Caki2 (cell line): ENCODE results near the gene MLF1. TPM values are rescaled to one million over a fixed set of nuclear protein-coding genes. Genes with fewer than 3 reads are reported as not detected.

ENCODE experiments used
- DNase-seq: peaks from one replicate; pipeline ENCODE4 v3.0.0-alpha.2; 2015; ENCODE audit warnings: low read depth
- in situ Hi-C: cut with HindIII; loops from 2 replicates; pipeline ENCODE4 v1.10.0; 2016; ENCODE audit warnings: low sequenced_read_pairs, low pct_unique_long_range_greater_than_20kb, mixed read lengths
- total RNA-seq: library from RNA; depleted of rRNA; stranded (reverse); fragments of >200 nt; shearing (Covaris generic); gene quantifications from 2 replicates; pipeline ENCODE4 v1.2.3, GENCODE V29; 2014; ENCODE audit warnings: low replicate concordance

Gene MLF1
- total RNA-seq, 1 experiment from 2014 or later, result 16.2 TPM

DNA sequence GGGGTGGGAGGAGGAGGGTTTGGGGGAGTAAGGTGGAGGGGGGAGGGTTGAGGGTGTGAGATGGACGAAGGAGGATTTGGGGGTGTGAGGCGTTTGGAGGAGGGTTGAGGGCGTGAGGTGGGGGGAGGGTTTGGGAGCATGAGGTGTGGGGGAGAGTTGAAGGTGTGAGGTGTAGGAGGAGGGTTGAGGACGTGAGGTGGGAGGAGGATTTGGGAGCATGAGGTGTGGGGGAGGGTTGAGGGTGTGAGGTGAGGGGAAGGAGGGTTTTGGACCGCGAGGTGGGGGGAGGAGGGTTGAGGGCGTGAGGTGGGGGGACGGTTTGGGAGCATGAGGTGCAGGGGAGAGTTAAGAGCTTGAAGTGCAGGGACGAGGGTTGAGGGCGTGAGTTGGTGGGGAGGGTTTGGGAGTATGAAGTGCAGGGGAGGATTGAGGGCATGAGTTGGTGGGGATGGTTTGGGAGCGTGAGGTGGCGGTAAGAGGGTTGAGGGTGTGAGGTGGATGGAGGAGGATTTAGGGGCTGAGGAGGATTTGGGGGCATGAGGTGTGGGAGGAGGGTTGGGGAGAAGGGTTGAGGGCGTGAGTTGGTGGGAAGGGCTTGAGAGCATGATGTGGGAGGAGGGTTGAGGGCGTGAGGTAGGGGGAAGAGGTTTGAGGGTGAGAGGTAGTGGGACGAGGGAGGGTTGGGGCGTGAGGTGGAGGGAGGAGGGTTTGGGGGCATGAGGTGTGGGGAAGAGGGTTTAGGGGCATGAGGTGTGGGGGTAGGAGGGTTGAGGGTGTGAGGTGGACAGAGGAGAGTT lies 1.2 kb downstream of the MLF1 start:
- in situ Hi-C loops, result no loop called here
- DNase-seq, result no peak

DNA sequence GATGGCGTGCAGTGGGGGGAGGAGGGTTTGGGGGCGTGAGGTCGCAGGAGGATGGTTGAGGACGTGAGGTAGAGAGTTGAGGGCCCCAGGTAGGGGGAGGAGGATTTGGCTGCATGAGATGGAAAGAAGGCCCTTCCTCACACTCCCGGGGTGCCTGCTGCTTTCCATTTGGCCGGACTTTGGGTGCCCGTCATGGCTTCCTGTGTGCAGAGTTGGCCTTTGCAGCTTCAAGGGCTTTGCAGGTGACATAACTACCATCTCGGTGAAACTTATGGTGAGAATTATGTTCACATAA lies 1.7 kb downstream of the MLF1 start:
- in situ Hi-C loops, result no loop called here
- no peak for DNase-seq

DNA sequence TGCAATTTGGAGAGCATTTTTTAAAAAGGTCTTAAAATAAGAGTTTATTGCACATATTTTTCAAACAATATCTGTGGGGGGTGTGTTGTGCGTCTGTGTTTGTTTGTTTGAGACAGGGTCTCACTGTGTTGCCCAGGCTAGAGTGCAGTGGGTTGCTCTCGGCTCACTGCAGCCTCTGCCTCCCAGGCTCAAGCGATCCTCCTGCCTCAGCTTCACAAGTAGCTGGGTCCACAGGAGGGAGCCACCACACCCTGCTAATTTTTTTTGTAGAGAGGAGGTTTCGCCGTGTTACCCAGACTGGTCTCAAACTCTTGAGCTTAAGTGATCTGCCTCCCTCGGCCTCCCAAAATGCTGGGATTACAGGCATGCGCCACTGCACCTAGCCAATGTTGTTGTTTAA lies 2.7 kb downstream of the MLF1 start:
- no peak for DNase-seq
- in situ Hi-C loops, result no loop called here

DNA sequence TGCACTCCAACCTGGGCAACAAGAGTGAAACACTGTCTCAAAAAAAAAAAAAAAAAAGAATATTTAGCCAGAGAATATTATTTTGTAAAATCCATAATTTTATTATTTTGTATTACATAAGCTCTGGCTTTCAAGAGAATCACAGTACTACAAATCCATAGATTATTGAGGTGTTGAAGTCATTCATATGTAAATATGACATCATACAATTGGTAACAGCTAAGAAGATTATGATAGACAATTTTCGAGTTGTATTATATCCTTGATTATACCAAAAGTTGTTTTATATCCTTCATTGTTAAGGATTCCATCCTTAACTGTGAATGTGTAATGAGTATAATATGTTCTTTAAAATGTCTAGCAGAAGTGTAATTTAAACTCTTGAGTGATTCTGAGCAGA lies 3.7 kb downstream of the MLF1 start:
- DNase-seq, result no peak
- in situ Hi-C loops, result no loop called here

DNA sequence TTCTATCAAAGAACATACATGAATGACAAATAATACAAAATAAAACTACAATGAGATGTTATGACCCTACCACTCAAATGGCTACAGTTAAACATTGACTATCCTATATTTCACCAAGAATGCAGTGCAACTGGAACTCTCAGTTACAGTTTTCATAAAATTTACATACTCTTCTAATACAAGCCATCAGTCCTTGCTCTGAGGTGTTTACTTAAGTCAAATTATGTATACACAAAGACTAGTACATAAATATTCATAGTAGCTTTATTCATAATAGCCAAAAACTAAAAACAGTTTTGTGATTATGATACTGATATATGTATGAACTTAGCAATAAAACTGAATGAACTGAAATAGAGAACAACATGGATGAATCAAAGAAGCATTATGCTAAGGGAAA lies 19.2 kb downstream of the MLF1 start:
- in situ Hi-C loops, result no loop called here
- DNase-seq, result no peak

DNA sequence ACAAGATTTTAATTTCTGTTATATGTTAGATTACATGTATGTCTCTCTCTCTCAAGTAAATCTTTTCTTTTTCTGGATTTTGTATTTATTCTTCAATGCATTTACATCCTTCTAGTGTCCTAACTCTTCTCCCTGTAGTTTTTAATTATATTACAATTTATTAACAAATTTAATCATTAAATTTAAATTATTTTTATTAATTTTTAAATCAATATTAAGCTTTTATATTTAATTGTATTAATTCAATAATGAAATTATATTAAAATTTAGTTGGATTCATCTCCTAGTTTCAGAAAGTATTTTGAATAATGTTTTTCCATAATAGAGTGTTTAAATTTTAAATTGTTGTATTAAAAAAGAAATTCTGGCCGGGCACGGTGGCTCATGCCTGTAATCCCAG lies 29.8 kb downstream of the MLF1 start:
- DNase-seq, result no peak
- in situ Hi-C loops, result no loop called here

DNA sequence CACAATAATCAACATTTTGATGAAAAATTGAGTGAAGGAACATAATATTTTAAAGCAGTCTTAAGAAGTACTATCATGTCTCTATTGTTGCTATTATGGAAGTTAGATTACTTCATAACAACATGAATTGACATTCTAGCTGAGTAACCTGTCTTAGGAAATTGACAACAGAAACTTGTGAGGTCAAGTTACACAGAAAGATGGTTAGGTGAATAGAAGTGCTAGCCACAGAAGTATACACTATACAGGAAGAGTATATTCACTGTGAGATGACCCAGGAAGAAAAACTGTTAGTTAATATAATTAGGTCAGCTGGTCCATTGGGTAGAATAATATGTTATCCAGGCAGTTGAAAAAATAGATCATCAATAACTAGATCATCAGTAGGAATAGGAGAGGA lies 31.2 kb downstream of the MLF1 start:
- no peak for DNase-seq
- in situ Hi-C loops, result no loop called here

DNA sequence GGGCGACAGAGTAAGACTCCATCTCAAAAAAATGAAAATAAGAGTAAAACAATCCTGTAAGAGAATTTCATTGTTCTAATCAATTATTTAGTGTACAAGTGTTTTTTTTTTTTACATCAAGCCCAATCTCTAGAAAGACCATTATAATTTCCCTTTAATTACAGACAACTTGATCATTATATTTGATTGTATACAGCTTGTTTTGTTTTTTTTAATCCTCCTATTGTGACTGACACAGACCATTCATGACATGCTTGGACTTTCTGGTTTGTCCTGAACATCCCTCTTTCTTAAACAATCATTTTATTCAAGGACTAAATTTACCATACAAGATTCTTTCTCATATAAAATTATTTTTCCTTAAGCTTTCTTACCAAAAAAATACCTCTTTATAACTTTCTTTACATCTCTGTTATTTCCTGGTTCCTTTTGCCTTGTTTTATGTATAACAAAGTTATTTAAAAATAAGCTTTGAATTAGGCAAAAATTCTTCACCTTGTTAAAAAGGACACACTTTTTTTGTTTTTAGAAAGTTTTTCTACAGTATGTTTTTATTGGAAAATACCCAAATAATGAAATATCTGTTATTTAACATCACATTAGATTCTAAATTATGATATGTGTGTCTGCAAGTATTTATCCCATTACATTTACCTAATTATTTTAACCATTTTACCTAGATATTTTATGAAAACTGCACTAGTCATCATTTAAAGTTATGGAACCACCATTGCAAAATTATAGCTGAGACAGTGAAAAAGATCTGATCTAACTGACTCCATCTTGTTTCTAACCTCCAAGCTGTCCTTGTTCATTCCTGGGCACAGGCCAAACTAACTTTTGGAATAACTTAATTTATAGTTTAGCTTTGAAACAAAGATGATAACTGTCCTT lies 47.2 kb downstream of the MLF1 start:
- in situ Hi-C loops, result no loop called here
- peak; percentile 35 for DNase-seq

DNA sequence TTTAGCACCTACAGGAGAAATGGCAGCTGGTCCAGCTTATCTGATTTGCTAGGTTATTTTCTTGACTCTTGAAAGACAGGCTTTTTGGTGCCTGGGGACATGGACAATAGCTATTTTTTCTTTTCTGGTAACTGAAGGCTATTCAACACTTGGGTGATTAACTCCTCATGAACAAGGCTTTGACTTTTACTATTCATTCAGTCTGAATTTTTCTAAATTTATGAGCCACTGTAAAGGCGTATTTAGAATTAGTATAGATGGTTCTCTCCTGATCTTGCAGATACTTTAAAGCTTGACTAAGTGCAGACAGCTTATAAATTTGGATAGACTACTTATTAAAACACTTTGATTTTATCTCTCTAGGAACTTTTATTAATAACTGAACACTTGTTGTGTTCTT lies 54.9 kb downstream of the MLF1 start:
- DNase-seq, result no peak
- in situ Hi-C loops, result no loop called here

DNA sequence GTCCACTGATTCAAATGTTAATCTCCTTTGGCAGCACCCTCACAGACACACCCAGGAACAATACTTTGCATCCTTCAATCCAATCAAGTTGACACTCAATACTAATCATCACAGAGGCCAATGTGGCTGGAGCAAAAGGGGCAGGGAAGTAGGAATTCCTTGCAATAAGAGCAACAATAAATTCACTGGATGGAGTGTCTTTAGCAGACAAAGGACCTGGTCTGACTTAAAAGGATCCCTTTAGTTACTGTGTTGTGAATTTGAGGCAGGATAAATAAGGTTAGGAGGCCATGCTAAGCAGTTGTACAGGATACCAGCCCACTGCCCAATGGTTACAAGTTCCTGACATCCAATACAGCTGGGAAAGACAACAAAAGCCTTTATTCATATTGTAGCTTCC lies 61.0 kb downstream of the MLF1 start:
- DNase-seq, result no peak
- in situ Hi-C loops, result no loop called here

DNA sequence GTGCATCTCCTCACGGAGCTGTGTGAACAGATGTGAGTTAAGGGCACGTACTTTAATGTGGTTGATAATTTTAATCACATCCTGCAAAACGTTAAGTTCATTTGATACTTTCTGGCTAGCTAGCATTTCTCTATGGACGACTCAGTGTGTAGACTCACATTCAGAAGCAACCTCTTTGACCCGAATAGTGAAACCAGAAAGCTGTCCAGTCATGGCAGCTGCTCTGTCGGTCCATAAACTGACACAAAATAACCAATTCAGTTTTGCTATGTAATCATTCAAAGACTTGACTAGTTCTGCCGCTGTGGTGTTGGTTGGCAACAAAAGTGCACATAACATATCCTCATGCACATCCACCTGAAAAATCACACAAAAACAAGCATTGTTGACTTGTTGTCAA lies 69.7 kb downstream of the MLF1 start:
- no peak for DNase-seq
- in situ Hi-C loops, result no loop called here

DNA sequence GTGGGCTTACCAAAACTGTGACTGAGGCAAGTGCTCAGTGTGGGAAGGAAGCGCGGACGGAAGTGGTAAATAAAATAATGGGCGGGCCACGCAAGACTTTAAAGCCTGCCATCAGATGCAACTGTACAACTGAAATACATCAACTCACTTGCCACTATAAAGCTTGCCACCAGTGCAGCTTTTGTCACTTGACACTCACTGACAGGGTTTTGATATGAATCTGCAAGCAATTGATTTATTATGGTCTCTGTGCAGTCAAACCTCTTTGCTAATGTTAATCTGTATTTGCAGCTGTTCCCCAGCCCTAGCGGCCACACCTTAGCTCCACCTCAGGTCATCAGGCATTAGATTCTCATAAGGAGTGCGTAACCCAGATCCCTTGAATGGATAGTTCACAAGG lies 71.0 kb downstream of the MLF1 start:
- DNase-seq, result no peak
- in situ Hi-C loops, result no loop called here

DNA sequence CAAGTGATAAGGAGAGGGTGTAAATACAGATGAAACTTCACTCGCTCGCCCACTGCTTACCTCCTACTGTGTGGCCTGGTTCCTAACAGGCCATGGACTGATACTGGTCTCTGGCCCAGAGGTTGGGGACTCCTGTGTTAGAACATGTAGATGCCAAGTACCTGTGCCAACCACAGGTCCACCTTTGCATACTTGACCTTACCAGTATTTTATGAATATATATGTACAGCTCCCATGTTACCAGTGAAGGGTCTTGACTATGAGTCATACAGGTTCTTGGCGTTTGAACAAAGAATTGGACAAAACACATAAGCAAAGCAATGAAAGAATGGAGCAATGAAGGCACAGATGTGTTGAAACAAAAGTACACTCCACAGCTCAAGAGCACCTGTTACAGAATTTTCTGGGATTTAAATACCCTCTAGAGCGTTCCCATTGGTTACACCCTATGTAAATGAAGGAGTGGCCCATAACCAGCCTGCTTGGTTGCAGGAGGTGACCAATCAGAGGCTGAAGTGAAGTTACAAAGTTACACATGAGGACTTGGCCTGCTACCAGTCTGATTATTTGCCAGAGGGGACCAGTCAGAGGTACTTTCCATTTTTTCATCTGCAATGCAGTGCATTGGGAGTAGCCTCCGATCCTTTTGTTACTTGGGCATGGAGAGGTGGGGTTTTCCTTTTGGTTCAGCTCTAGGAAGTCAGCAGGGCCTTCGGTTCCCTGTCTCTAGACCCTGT lies 71.6 kb downstream of the MLF1 start:
- in situ Hi-C loops, result no loop called here
- no peak for DNase-seq

DNA sequence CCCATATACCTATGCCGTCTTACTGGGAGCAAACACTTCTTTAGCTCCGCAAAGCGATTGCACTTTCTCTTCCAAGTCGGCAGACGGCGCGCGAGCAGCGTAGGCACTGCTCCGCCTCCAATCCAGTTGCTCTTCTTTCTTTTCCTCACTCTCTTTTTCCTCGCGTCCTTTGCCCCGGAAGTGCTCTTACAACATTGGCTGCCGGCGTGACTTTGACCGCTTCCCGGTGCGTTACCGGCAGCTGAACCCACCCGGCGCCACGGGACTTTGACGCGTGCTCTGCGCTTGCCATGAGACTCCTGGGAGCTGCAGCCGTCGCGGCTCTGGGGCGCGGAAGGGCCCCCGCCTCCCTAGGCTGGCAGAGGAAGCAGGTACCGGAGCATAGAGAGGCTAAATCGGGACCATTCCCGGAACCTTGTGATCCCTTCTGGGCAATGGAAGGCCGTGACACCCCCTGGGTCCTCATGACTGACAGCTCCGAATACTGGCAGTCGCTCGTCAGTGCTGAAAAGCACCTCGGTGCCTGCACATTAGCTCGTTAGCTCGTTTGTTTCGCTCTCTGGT lies 73.4 kb downstream of the MLF1 start, which contains the start of gene GFM1:
Gene GFM1 (plus strand): TSS at position 183 of the 564 bp plus-strand sequence. CDS start 108 bp downstream, at position 291.
- in situ Hi-C loops, result no loop called here
- peak; percentile 95 for DNase-seq

DNA sequence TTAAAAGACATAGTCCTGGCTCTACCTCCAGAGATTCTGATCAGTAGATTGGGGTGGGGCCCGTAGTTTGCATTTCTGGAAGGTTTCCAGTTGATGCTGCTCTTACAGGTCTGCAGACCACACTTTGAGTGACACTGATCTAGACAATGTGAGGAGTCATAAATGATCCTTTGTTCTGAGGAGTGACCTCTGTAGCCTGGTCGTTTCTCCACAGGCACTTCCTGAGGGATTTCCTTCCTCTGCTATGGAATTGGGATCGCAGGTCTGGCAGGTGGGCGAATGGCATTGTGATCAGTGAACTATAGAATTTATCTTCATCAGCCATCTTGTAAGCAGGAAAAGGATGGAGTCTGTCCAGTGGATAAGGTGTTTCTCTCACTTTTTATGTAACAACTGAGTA lies 78.8 kb downstream of the MLF1 start:
- in situ Hi-C loops, result loop anchor here (10.0 kb wide), 1 partner anchor 75 kb away; no protein-coding TSS in a partner anchor
- DNase-seq, result no peak

DNA sequence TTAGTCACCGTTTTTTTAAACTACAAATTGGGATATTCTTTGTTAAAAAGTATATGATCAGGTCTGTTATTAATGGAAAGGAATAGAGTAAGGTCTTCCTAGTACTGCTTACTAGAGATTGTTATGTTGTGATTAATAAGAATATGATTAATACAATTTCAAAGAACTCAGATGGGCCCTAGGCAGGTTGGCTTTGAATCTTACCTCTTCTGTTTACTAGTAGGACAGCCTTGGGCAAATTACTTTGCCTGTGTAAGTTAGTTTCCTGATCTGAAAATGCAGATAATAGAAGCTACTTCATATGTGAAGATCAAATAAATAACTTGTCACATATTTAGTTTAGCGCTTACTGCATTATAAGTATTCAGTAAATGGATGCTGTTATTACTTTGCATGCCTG lies 80.2 kb downstream of the MLF1 start:
- DNase-seq, result no peak
- in situ Hi-C loops, result loop anchor here (10.0 kb wide), 1 partner anchor 74 kb away; no protein-coding TSS in a partner anchor

DNA sequence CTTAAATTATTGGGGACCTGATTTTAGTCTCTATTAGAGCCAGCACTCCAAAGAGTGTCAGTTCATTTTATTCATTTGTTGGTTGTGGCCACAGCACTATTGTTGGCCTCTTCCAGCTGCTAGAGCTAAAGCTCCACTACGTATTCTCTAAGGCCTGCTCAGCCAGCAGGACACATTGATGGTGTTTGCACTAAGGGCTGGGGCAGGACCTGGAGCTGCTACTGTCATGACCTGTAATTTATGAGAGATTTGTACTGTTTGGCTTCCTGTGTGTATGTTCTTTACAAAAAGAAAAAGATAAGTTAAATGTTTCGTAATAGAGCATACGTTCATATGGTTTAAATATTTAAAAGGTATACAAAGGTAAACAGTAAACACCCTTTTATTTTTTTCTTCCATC lies 81.5 kb downstream of the MLF1 start:
- no peak for DNase-seq
- in situ Hi-C loops, result loop anchor here (10.0 kb wide), 1 partner anchor 72 kb away; no protein-coding TSS in a partner anchor
